Skeletal muscle satellite cell (primary cell): ENCODE data around the gene CSAD. TPM values are rescaled to one million over a fixed set of nuclear protein-coding genes. Genes with fewer than 3 reads are reported as not detected.
A peak's percentile ranks its signal among the peaks of the same experiment; 100 is the strongest.

ENCODE experiments used
- H3K27me3 ChIP-seq: 2 replicates; pipeline ENCODE4 v1.7.0; 2013; ENCODE audit warnings: low read length; ENCODE audit not compliant: control insufficient read depth, insufficient read depth
- H3K36me3 ChIP-seq: 2 replicates; pipeline ENCODE4 v1.7.0; 2013; ENCODE audit warnings: mild to moderate bottlenecking, control low read depth, low read length; ENCODE audit not compliant: insufficient read depth
- H3K4me1 ChIP-seq: 2 replicates; pipeline ENCODE4 v1.7.0; 2013; ENCODE audit warnings: low read length; ENCODE audit not compliant: control insufficient read depth, insufficient read depth
- H3K4me2 ChIP-seq: 2 replicates; pipeline ENCODE4 v1.7.0; 2013; ENCODE audit warnings: mild to moderate bottlenecking, low read length
- H3K4me3 ChIP-seq: 2 replicates; pipeline ENCODE4 v1.7.0; 2013; ENCODE audit warnings: low read length
- H3K9ac ChIP-seq: 2 replicates; pipeline ENCODE4 v1.7.0; 2013; ENCODE audit warnings: mild to moderate bottlenecking, low read depth, low read length, moderate library complexity
- H3K9me3 ChIP-seq: replicated peaks from 2 replicates; pipeline ENCODE4 v1.7.0; 2013; ENCODE audit warnings: mild to moderate bottlenecking, control low read depth, low read length
- total RNA-seq: library from RNA; depleted of rRNA; stranded (reverse); fragments of >200 nt; gene quantifications from 2 replicates; pipeline ENCODE4 v1.2.3, GENCODE V29; 2012; rRNA removed

The CSAD gene, protein sequence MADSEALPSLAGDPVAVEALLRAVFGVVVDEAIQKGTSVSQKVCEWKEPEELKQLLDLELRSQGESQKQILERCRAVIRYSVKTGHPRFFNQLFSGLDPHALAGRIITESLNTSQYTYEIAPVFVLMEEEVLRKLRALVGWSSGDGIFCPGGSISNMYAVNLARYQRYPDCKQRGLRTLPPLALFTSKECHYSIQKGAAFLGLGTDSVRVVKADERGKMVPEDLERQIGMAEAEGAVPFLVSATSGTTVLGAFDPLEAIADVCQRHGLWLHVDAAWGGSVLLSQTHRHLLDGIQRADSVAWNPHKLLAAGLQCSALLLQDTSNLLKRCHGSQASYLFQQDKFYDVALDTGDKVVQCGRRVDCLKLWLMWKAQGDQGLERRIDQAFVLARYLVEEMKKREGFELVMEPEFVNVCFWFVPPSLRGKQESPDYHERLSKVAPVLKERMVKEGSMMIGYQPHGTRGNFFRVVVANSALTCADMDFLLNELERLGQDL
- total RNA-seq = 5.8 and 8.5 TPM in 2 replicates

DNA sequence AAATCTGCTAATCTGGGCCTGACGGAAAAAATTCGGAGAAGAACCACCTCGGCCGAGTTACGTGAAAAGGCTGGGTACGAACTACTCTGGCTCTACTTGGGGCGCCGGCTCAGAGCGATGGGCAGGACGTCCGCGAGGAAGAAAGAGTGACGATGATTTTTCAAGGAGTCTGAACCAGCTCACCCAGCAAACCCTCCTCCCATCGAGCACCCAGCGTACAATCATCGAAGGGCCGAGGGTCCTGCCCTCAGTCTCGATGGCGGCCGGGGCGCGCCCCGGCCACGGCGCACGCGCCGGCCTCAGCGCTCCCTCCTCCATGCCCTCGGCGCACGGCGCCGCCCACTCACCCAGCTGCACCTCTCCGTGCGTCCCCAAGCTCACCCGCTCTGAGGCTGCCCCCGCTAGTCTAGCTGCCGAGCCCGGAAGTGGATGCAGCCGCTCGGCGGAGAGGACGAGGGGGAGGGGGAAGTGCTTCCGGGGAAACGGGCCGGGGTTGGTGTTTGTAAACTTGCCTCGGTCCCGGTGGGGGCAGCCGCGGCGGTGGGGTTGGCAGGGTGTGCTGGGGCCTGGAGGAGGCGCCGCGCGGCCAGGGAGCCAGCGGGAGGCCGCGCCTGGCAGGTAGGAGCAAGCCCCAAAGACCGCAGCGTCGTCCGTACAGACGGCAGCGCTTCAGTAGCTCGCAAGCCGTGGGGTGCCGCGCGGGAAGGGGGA, at the start of gene CSAD, which contains the start of gene ZNF740:
TSS of gene CSAD (minus strand) at position 706 of the 711 bp plus-strand sequence. CDS start 7,455 bp downstream, outside the sequence.
TSS of gene ZNF740 (plus strand) at position 503 of the 711 bp plus-strand sequence. CDS start 1,262 bp downstream, outside the sequence.
- Histone ChIP-seq H3K27me3 (no peaks in the 10 kb centered on the region), H3K36me3 (peaks cover 35% of the 10 kb centered on the region), H3K9ac (peak within 1 kb of the TSS; percentile 88), H3K4me2 (peak within 1 kb of the TSS; percentile 88), H3K4me1 (peaks cover 32% of the 10 kb centered on the region), H3K9me3 (no peaks in the 10 kb centered on the region), H3K4me3 (peak within 1 kb of the TSS; percentile 95)

DNA sequence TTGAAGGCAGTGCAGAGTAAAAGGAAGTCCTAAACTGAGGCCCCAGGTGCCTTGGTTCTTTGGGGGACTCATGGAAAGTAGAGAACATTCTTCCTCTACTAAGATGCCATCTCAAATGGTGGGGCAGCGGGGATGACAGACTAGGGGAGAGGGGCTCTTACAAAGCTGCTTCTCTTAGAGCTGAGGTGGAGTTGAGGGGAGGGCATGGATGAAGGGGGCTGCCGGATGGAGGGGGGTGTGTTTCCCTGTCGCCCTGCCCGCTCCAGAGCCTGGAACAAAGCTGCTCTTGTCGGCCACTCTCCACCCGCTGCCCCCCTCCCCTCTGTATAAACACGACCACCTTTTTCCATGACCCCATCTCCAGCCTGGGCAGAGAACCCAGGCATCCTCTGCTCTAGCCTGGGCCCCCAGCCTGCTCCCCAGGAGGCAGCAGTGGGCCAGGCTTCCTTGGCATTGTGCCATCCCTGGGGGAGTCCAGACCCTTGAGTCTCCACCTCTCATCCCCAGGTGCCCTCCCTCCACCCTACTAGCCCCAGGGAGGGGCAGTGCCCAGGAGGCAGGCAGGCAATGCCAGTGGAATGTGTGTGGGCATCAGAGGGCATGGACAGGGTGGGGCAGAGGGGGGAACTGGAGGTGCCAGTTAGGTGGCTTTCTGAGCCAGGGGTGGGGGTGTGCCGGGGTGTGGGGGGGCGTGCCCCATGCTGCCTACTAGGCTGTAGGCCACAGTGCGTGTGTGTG, 49.6 kb upstream of the CSAD start:
- H3K36me3 ChIP-seq = peaks cover 6% of the 10 kb centered on the region
- H3K4me2 ChIP-seq = peak overlapping the region; percentile 93
- no peaks in the 10 kb centered on the region for H3K27me3 ChIP-seq
- no peak overlapping the region for H3K4me3 ChIP-seq
- H3K4me1 ChIP-seq = peaks cover 32% of the 10 kb centered on the region
- no peaks in the 10 kb centered on the region for H3K9me3 ChIP-seq
- H3K9ac ChIP-seq = no peak overlapping the region

DNA sequence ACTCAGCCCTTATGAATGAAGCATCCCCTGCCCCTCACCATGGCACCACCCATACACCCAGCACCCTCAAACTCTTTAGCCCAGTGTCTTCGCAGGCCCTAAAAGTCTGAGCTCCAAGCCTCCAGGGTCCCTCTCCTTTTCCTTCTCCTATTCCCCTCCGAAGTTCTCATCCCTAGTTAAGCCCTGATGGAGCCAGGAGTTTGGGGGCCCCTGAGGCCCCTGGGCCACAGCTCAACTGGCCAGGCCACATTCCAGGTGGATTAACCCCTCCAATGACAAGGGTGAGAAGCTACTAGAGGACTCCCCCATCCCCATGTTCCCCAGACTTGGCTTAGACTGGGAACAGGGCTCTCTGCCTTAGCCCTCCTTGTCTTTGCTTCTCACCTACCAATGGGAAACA, 48.7 kb upstream of the CSAD start:
- Histone ChIP-seq H3K9me3 (no peaks in the 10 kb centered on the region), H3K9ac (no peak overlapping the region), H3K4me2 (no peak overlapping the region), H3K4me3 (no peak overlapping the region), H3K36me3 (peaks cover 6% of the 10 kb centered on the region), H3K27me3 (no peaks in the 10 kb centered on the region), H3K4me1 (peaks cover 32% of the 10 kb centered on the region)

DNA sequence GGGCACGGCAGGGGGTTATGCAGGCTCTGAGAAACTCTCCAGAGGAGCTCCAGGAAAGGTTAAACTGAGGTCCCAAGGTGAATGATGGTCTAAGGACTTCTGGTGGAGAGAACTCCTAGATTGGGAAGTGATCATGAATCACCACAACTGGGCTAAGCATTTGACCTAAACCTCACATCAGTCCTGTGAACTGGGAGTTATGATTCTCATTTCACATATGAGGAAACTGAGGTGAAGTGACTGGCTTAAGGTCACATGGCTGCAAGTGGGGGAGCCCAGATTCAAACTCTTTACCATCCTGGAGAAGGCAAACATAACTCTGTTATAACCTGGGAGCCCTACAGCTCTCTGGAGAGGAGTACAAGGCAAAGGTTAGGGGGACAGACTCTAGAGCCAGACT, 47.1 kb upstream of the CSAD start:
- H3K27me3 ChIP-seq = no peaks in the 10 kb centered on the region
- no peak overlapping the region for H3K9ac ChIP-seq
- no peak overlapping the region for H3K4me3 ChIP-seq
- H3K9me3 ChIP-seq = no peaks in the 10 kb centered on the region
- peaks cover 28% of the 10 kb centered on the region for H3K4me1 ChIP-seq
- H3K4me2 ChIP-seq = no peak overlapping the region
- H3K36me3 ChIP-seq = peaks cover 10% of the 10 kb centered on the region

DNA sequence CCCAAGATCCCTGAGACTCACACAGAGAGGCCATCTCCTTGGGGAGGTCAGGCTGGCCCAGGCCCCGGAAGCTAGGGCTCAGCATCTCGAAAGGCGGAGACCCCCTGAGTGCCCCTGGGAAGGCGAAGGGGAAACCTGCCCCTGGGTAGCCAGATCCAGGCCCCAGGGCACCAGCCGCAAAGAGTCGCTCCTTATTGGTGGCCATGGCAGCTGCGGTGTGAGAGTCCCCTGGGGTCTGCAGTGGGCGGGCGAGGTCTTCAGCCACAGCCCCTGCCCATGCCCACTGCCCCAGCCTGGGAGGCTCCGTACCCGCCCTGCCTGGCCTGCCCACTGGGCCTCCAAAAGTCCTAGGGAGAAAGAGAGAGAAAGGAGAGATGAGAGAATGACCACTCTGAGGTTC, 46.6 kb upstream of the CSAD start:
- H3K9ac ChIP-seq = no peak overlapping the region
- peaks cover 28% of the 10 kb centered on the region for H3K4me1 ChIP-seq

DNA sequence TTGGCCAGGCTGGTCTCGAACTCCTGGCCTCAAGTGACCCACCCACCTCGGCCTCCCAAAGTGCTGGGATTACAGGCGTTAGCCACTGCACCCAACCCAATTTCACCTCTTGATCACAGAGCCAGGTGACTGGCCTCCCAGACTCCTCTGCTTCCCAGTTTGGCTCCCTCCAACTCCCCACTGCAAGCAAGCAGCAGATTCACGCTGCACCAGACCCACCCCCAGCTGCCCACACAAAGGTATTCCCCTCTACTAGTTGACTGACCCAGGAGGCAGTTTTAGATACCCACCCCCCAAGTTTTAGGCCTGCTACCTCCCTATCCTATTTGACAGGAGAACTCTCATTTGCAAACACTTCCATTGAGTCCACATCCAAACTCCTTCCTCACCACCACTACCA, 46.1 kb upstream of the CSAD start:
- Histone ChIP-seq H3K9ac (no peak overlapping the region), H3K9me3 (no peaks in the 10 kb centered on the region), H3K4me1 (peaks cover 32% of the 10 kb centered on the region), H3K4me3 (no peak overlapping the region), H3K27me3 (no peaks in the 10 kb centered on the region), H3K36me3 (peaks cover 10% of the 10 kb centered on the region), H3K4me2 (no peak overlapping the region)

More for the DNA sequence above, 46.6 kb upstream of the CSAD start:
- peaks cover 10% of the 10 kb centered on the region for H3K36me3 ChIP-seq
- H3K4me2 ChIP-seq = no peak overlapping the region
- no peak overlapping the region for H3K4me3 ChIP-seq
- H3K27me3 ChIP-seq = no peaks in the 10 kb centered on the region
- H3K9me3 ChIP-seq = no peaks in the 10 kb centered on the region

DNA sequence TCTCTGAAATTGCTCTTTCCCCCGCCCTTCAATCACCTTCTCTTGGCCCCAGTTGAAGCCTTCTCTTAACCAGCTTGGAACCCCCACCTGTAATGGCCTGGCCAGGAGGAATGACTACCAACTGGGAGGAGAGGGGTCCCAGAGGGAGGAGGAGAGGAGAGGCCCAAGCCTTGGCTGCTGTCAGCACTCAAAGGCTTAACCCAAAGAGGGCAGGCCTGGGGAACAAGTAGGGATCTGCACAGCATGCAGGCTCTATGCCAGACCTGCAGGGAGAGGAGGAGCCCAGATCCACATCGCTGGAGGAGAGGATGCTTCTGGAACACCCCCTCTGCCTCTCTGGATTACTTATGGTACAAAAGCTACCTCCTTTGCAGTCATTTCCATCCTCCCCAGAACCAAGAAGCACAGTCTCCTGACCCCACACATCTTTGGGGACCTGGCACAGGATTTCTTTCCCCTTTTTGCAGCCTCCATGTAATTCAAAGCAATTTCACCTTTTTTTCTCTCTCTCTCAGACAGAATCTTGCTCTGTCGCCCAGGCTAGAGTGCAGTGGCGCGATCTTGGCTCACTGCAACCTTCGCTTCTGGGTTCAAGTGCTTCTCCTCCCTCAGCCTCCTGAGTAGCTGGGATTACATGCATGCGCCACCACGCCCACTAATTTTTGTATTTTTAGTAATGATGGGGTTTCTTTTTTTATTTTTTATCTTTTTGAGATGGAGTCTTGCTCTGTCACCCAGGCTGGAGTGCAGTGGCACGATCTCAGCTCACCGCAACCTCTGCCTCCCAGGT, 45.1 kb upstream of the CSAD start:
- Histone ChIP-seq H3K9me3 (no peaks in the 10 kb centered on the region), H3K4me1 (peaks cover 28% of the 10 kb centered on the region)

DNA sequence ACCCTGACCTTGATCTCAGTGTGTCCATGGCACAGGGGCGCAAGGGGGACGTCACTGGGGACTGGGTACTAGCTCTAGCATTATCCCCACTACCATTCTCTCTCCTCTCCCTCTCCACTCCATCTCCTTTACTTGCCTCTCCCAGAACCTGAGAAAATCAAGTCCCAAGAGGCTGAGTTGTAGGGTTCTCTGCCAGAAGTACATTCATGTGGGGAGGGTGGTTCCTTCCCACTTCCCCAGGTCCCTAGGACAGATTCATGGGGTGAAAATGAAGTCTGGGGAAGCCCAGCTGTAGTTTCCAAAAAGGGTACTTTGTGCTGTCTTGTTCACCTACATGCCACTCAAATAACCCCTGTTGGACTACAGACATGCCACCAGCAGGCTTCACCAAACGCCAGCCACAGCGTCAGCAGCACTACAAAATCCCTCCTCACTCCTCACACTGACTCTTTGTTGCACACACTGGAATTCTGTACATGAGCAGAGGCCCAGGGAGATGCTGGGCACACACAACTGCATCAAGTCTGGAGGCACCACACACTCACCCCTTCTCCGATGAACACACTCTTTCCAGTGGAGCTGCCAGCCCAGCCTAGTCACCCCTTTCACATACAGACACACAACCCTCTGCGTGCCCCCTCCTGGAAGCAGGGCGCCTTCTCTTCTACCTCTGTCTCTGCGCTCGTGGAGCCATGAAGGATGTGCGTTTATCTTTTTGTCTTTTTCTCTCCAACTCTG, 44.3 kb upstream of the CSAD start:
- H3K27me3 ChIP-seq = no peaks in the 10 kb centered on the region
- no peaks in the 10 kb centered on the region for H3K9me3 ChIP-seq
- no peak overlapping the region for H3K4me2 ChIP-seq
- H3K9ac ChIP-seq = no peak overlapping the region
- peaks cover 10% of the 10 kb centered on the region for H3K36me3 ChIP-seq
- H3K4me3 ChIP-seq = no peak overlapping the region
- peaks cover 30% of the 10 kb centered on the region for H3K4me1 ChIP-seq

More for the DNA sequence above, 45.1 kb upstream of the CSAD start:
- H3K4me3 ChIP-seq = no peak overlapping the region
- H3K36me3 ChIP-seq = peaks cover 10% of the 10 kb centered on the region
- H3K9ac ChIP-seq = no peak overlapping the region
- H3K4me2 ChIP-seq = no peak overlapping the region
- H3K27me3 ChIP-seq = no peaks in the 10 kb centered on the region

DNA sequence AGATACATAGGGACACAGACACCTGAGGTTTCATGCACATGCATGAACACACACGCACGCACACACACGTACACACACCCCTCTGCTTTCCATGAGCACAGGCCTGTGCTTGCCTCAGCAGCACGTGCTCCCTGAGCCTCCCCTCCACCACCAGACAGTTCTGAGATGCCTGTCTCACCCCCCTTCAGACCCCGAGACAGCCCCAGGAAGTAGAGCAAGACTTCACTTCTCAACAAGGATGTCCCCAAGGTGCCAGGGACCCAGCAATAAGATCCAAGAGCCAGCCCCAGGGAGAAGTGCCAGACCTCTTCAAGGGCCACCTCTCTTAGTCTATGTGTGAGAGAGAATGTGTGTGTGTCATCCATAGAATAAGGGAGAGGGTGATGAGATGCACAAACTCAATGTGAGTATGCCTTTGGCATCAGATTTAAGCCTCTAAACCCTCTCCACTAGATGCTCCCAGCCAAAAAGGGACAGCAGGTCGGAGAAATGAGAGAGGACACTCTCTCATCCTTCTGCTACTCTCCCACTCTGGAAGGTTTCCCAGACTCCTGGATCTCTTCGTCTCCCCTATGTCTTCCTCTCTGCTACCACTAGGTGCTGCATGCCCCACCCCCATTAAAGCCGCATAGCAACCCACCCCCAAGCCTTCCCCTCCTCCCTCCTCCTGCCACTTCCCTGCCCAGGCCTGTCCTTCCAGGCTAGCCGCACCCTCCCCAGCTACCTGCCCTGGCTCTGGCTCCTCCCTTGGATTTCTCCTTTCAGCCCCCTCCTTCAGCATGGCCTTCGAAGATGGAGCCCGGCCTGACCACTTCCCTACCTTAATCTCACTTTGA, 43.6 kb upstream of the CSAD start:
- Histone ChIP-seq H3K4me2 (no peak overlapping the region), H3K4me3 (no peak overlapping the region), H3K9ac (no peak overlapping the region), H3K9me3 (no peaks in the 10 kb centered on the region), H3K36me3 (peaks cover 10% of the 10 kb centered on the region), H3K27me3 (no peaks in the 10 kb centered on the region), H3K4me1 (peaks cover 30% of the 10 kb centered on the region)
